Measurements from ENCODE around the gene BZW1. TPM values are rescaled to one million over a fixed set of nuclear protein-coding genes. Genes with fewer than 3 reads are reported as not detected.

The BZW1 gene
- polyA plus RNA-seq (2013, experiment 1 of 4), result 343 TPM
- 358 TPM for polyA plus RNA-seq (2013, experiment 2 of 4)
- polyA plus RNA-seq (2013, experiment 3 of 4), result 260 TPM
- polyA plus RNA-seq (2013, experiment 4 of 4), result 268 TPM

DNA sequence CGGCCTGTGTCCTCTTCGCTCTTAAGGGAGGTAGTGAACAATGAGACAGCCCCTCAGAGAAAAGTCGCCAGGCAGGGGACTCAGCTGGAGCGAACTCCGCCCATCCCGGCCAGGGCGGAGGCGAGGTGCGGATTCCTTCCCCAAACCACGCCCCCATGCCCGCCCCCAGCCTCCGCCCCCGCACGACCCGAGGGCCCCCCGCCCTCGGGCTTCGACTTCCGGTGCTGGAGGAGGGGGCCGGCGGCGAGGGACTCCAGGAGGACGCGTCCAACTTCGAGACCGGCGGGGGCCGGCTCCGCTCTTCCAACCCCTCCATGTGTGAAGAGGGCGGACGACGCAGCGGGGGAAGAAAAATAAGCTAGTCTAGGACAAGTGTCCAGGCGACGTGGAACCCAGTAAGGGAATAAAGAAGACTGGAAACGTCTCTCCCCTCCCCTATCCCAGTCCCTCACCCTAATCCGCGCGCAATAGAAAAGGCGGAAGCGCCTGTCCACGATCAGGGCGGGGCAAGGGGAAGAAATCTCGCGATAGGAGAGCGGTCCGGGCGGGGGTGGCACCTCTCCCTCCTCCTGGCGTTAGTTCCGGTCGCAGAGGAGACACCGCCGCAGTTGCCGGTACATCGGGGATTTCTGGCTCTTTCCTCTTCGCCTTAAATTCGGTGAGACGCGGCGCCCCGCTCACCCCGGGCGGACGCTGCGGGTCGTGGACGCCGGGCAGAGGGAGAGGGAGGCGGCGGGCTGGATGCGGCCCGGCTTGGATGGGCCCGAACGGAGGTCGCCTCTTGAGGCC, at the start of gene BZW1:
TSS of gene BZW1 (plus strand) at position 578 of the 789 bp plus-strand sequence. CDS start 1,308 bp downstream, outside the sequence.
- H3K36me3 ChIP-seq (ENCODE audit: control insufficient read depth, insufficient read depth, low read length), result peaks cover 22% of the 10 kb centered on the region
- H3K4me1 ChIP-seq (ENCODE audit: control insufficient read depth, insufficient read depth, low read length), result peaks cover 7% of the 10 kb centered on the region
- peak within 1 kb of the TSS; percentile 96 for H3K27ac ChIP-seq (ENCODE audit: insufficient read depth, low read depth, low read length, poor library complexity, severe bottlenecking)
- 0% methylated on average over 73 to 75 of the region's 75 CpGs for WGBS, 2 experiments
- no peaks in the 10 kb centered on the region for H3K9me3 ChIP-seq (ENCODE audit: control insufficient read depth, low read length)
- no peaks in the 10 kb centered on the region for H3K27me3 ChIP-seq (ENCODE audit: control insufficient read depth, insufficient read depth, low read length, poor library complexity, severe bottlenecking)
- peak within 1 kb of the TSS; percentile 92 for H3K4me3 ChIP-seq (ENCODE audit: insufficient read depth, low read depth, low read length)

DNA sequence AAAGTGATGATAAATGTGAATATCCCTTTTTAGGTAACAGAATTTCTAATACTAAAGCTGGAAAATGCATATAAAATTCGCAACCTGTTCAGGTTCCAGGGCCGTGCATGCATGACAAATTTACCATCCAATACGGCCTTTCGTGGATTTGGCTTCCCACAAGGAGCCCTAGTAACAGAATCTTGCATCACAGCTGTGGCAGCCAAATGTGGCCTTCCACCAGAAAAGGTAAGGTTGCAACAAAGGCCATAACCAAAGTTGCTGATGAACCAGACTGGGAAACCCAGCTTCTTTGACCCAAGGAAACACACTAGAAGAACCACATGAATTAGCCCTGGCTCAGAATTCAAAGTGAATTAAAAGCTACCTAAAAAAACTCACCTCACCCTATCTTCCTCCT, 49.6 kb upstream of the BZW1 start:
- no peak overlapping the region for H3K4me3 ChIP-seq (ENCODE audit: insufficient read depth, low read depth, low read length)
- no peaks in the 10 kb centered on the region for H3K4me1 ChIP-seq (ENCODE audit: control insufficient read depth, insufficient read depth, low read length)
- H3K36me3 ChIP-seq (ENCODE audit: control insufficient read depth, insufficient read depth, low read length), result no peaks in the 10 kb centered on the region
- H3K27ac ChIP-seq (ENCODE audit: insufficient read depth, low read depth, low read length, poor library complexity, severe bottlenecking), result no peak overlapping the region
- H3K27me3 ChIP-seq (ENCODE audit: control insufficient read depth, insufficient read depth, low read length, poor library complexity, severe bottlenecking), result no peaks in the 10 kb centered on the region
- 91 to 92% methylated on average over 4 of the region's 4 CpGs for WGBS, 2 experiments
- no peaks in the 10 kb centered on the region for H3K9me3 ChIP-seq (ENCODE audit: control insufficient read depth, low read length)

DNA sequence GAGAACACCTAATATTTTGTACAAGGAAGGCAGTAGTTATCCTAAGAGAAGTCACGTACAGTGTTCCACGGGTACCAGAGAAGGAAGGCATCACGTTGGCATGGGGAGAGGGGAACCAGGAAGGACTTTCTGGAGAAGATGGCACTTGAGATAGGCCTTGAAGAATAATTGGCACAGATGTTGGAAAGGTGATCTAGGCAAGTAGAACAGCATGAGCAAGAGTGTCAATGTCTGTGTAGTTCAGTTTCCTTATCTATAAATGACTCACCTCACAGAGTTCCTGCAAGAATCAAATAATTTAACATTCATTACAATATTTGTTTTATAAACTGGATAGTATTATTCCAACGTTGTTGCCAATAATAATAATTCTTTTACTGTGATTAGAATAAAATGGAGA, 48.3 kb upstream of the BZW1 start:
- Histone ChIP-seq H3K27me3 (ENCODE audit: control insufficient read depth, insufficient read depth, low read length, poor library complexity, severe bottlenecking) (no peaks in the 10 kb centered on the region), H3K27ac (ENCODE audit: insufficient read depth, low read depth, low read length, poor library complexity, severe bottlenecking) (no peak overlapping the region)

DNA sequence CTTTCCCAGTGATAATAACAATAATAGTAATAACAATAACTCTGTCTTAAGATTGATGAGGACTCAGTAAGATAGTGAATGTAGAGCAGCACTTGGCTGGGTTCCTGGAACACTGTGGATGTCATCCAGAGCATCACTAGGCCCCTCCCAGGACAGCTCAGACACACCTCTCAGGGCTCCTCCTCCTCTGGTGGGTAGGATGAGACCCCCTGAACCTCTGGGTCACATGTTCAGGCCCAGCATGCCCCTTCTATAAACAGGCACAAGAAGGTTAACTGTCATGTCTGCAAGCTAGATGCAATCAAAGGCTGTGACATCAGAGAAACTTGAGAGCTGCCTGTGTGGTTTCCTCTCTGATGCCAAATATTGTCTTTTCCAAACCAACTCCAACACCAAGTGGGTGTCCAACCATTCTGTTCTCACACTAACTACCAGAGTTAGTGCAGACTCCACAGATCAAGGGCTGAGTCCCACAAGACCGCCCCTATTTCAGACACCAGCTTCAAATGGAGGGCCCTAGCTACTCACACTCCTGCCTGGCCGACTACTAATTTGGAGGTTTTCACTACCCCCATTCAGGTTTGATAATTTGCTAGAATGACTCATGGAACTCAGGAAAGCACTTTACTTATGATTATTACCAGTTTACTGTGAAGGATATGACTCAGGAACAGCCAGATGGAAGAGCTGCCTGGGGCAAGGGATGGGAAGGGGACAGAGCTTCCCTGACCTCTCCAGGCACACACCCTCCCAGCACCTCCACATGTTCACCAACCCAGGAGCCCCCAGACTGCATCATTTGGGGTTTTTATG, 46.4 kb upstream of the BZW1 start:
- Histone ChIP-seq H3K27ac (ENCODE audit: insufficient read depth, low read depth, low read length, poor library complexity, severe bottlenecking) (no peak overlapping the region), H3K36me3 (ENCODE audit: control insufficient read depth, insufficient read depth, low read length) (no peaks in the 10 kb centered on the region), H3K9me3 (ENCODE audit: control insufficient read depth, low read length) (no peaks in the 10 kb centered on the region), H3K4me1 (ENCODE audit: control insufficient read depth, insufficient read depth, low read length) (no peaks in the 10 kb centered on the region), H3K4me3 (ENCODE audit: insufficient read depth, low read depth, low read length) (no peak overlapping the region), H3K27me3 (ENCODE audit: control insufficient read depth, insufficient read depth, low read length, poor library complexity, severe bottlenecking) (no peaks in the 10 kb centered on the region)
- 90 to 97% methylated on average over 2 of the region's 2 CpGs for WGBS, 2 experiments

More for the DNA sequence above, 48.3 kb upstream of the BZW1 start:
- no peaks in the 10 kb centered on the region for H3K9me3 ChIP-seq (ENCODE audit: control insufficient read depth, low read length)
- WGBS, 2 experiments, result 94 to 95% methylated on average over 3 of the region's 4 CpGs
- H3K4me1 ChIP-seq (ENCODE audit: control insufficient read depth, insufficient read depth, low read length), result no peaks in the 10 kb centered on the region
- no peaks in the 10 kb centered on the region for H3K36me3 ChIP-seq (ENCODE audit: control insufficient read depth, insufficient read depth, low read length)
- H3K4me3 ChIP-seq (ENCODE audit: insufficient read depth, low read depth, low read length), result no peak overlapping the region

DNA sequence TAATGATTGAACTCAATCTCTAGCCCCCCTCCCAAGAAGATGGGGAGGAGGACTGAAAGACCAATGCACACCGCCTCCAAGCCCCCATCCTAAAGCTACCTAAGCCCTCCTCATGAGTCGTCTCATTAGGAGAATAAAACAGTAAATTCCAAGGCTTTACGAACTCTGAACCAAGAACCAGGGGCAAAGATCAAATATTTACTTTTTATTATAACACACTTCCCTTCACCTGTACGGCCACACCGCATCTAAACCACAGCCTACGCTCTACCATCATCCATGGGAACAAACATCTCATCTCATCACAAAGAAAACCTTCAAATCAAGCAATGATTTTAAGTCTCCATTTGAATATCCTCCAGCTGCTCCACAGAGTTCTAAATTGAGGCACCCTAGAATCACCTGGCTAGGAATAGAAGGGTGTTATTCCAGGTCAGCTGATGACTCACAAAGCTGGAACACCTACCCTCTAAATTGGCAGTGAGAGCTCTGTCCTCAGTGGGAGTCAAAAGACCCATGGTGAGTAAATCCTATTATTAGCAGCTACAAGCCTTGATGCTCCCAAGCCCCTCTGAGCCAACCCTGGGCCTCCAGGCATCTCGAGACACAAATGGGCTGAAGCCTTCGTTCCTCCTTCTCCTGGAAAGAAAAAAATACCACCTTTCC, 45.6 kb upstream of the BZW1 start:
- no peak overlapping the region for H3K4me3 ChIP-seq (ENCODE audit: insufficient read depth, low read depth, low read length)
- H3K36me3 ChIP-seq (ENCODE audit: control insufficient read depth, insufficient read depth, low read length), result no peaks in the 10 kb centered on the region
- 89% methylated on average over 8 of the region's 8 CpGs for WGBS, 2 experiments

DNA sequence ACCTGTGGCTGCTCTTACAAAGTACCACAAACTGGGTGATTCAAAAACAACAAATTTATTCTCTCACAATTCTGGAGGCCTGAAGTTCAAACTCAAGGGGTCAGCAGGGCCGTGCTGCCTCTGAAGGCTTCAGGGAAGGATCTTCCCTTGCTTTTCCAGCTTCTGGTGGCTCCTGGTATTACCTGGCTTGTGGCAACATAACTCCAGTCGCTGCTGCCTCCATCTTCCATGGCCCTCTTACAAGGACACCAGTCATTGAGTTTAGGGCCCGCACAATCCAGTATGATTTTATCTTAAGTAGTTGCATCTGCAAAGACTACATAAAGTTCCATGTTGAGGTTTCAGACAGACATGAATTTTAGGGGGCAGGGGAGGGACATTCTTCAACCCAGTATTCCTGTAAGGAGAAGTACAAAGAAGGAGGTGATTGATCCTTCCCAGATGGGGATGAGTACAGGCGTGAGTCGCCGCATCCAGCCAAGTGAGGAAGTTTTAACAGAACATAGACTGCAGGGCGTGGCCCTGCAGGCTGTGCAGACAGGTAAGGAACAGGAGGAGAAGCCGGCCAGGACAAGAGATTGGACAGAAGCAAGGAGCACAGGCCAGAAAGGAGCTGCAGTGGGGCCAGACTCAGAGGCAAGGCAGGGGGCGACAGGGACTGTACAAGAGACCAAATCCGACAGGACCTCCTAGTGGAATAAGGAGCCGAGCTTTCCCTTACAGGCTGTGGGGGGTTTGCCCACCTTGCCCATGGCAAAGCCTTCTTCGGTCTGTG, 44.4 kb upstream of the BZW1 start:
- no peak overlapping the region for H3K27ac ChIP-seq (ENCODE audit: insufficient read depth, low read depth, low read length, poor library complexity, severe bottlenecking)

More for the DNA sequence above, 45.6 kb upstream of the BZW1 start:
- Histone ChIP-seq H3K4me1 (ENCODE audit: control insufficient read depth, insufficient read depth, low read length) (no peaks in the 10 kb centered on the region), H3K27ac (ENCODE audit: insufficient read depth, low read depth, low read length, poor library complexity, severe bottlenecking) (no peak overlapping the region), H3K9me3 (ENCODE audit: control insufficient read depth, low read length) (no peaks in the 10 kb centered on the region), H3K27me3 (ENCODE audit: control insufficient read depth, insufficient read depth, low read length, poor library complexity, severe bottlenecking) (no peaks in the 10 kb centered on the region)

DNA sequence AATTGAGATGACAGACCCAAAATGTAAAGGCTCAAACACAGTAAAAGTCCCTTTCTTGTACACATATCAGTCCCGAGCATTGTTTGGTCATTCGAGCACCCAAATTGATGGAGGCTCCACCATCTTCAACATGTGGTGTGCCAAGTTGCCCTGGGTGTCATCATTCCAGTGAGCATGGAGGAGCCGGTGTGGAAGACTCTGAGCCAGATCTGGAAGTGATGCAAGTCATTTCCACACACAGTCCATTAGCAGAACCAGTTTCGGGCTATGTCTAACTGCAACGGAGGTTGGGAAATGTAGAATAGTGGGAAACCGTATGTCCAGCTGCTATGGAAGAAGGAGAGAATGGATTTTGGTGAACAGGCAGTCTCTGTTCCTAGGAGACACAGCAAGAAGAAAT, 40.9 kb upstream of the BZW1 start:
- Histone ChIP-seq H3K4me1 (ENCODE audit: control insufficient read depth, insufficient read depth, low read length) (peaks cover 9% of the 10 kb centered on the region), H3K9me3 (ENCODE audit: control insufficient read depth, low read length) (no peaks in the 10 kb centered on the region), H3K36me3 (ENCODE audit: control insufficient read depth, insufficient read depth, low read length) (no peaks in the 10 kb centered on the region), H3K27me3 (ENCODE audit: control insufficient read depth, insufficient read depth, low read length, poor library complexity, severe bottlenecking) (no peaks in the 10 kb centered on the region), H3K4me3 (ENCODE audit: insufficient read depth, low read depth, low read length) (no peak overlapping the region), H3K27ac (ENCODE audit: insufficient read depth, low read depth, low read length, poor library complexity, severe bottlenecking) (no peak overlapping the region)
- 92 to 96% methylated on average over 6 of the region's 6 CpGs for WGBS, 2 experiments

More for the DNA sequence above, 44.4 kb upstream of the BZW1 start:
- H3K4me1 ChIP-seq (ENCODE audit: control insufficient read depth, insufficient read depth, low read length), result no peaks in the 10 kb centered on the region
- no peaks in the 10 kb centered on the region for H3K36me3 ChIP-seq (ENCODE audit: control insufficient read depth, insufficient read depth, low read length)
- no peaks in the 10 kb centered on the region for H3K9me3 ChIP-seq (ENCODE audit: control insufficient read depth, low read length)
- H3K4me3 ChIP-seq (ENCODE audit: insufficient read depth, low read depth, low read length), result no peak overlapping the region
- no peaks in the 10 kb centered on the region for H3K27me3 ChIP-seq (ENCODE audit: control insufficient read depth, insufficient read depth, low read length, poor library complexity, severe bottlenecking)
- 84 to 87% methylated on average over 12 of the region's 12 CpGs for WGBS, 2 experiments

DNA sequence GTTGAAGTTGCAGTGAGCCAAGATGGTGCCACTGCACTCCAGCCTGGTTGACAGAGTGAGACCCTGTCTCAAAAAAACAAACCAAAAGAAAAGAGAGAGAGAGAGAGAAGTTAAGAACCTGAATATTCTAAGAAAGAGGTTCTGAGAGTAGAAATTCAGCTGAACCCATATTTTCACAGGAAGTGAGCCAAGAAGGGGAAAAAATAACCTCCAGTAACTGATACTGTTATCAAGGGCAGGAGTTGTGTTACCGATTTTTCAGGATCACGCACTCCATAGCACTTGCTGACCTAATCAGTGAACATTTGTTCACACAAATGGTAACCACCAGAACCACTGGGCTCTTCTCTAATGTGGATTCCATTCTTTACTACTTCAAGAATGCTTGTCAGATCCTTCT, 39.1 kb upstream of the BZW1 start:
- WGBS, 2 experiments, result 94 to 98% methylated on average over 2 of the region's 2 CpGs
- H3K27ac ChIP-seq (ENCODE audit: insufficient read depth, low read depth, low read length, poor library complexity, severe bottlenecking), result no peak overlapping the region
- peaks cover 9% of the 10 kb centered on the region for H3K4me1 ChIP-seq (ENCODE audit: control insufficient read depth, insufficient read depth, low read length)
- no peaks in the 10 kb centered on the region for H3K36me3 ChIP-seq (ENCODE audit: control insufficient read depth, insufficient read depth, low read length)
- no peak overlapping the region for H3K4me3 ChIP-seq (ENCODE audit: insufficient read depth, low read depth, low read length)
- no peaks in the 10 kb centered on the region for H3K27me3 ChIP-seq (ENCODE audit: control insufficient read depth, insufficient read depth, low read length, poor library complexity, severe bottlenecking)
- H3K9me3 ChIP-seq (ENCODE audit: control insufficient read depth, low read length), result no peaks in the 10 kb centered on the region

DNA sequence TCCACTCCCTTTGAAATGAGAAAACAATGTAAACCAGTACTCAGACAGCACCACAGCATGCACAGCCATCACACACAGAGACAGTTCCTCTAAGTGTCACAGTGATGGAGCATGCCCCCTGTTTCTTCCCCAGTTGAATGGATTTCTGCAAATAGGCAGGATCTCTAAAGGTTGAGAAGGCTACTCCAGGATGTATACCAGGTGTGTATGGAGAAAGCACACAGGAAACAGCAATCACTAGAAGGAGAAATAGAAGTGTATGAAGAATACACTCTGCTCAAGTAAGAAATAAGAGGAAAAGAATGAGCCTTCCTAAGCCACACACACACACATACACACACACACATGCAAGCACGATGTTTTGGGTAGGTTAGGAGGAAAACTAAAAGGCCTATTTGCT, 38.6 kb upstream of the BZW1 start:
- 89% methylated on average over 1 of the region's 1 CpG; no CpG with 5 or more reads in 1 of the 2 experiments for WGBS, 2 experiments
- H3K36me3 ChIP-seq (ENCODE audit: control insufficient read depth, insufficient read depth, low read length), result no peaks in the 10 kb centered on the region
- H3K27ac ChIP-seq (ENCODE audit: insufficient read depth, low read depth, low read length, poor library complexity, severe bottlenecking), result no peak overlapping the region
- H3K4me1 ChIP-seq (ENCODE audit: control insufficient read depth, insufficient read depth, low read length), result peaks cover 9% of the 10 kb centered on the region
- H3K4me3 ChIP-seq (ENCODE audit: insufficient read depth, low read depth, low read length), result no peak overlapping the region
- no peaks in the 10 kb centered on the region for H3K9me3 ChIP-seq (ENCODE audit: control insufficient read depth, low read length)
- H3K27me3 ChIP-seq (ENCODE audit: control insufficient read depth, insufficient read depth, low read length, poor library complexity, severe bottlenecking), result no peaks in the 10 kb centered on the region

Data from ectodermal cell (in vitro differentiated cells).